HG03045 (cell line): ENCODE results near the gene HDAC4.

Source experiments
- ATAC-seq: cut with Tn5 transposase; IDR thresholded peaks from one replicate; pipeline ENCODE4 v1.9.1; 2021; ENCODE audit warnings: mild to moderate bottlenecking, moderate library complexity; ENCODE audit not compliant: unreplicated experiment

The HDAC4 gene

DNA sequence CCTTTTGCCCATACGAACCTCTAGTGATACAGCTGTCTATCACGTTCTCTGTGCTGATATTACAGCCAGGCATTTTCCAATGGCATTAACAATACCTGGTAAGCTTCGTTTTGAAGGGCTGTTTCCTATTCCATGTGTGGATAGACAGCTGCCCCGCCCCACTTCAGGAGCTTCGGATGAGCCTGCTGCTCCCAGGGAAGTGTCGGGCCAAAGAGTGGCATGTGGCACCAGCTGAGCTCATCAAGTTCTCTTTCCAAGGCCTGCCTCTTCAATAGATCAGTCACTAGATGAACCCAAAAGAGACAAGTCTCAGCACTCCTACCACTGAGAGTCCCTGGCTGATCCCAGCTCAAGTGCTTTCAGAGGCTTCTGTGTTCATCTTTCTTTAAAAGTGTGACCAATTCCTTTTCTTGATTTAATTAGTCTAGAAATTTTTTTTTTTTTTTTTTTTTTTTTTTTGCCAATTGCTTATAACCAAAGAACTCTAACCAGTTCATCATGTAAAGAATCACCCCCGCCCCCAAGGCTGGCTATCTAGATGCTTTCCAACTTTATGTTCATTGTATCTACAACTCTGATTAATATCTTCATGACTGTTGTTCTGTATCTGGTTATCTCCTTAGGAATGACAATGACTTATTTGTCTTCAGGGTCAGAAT is 46.6 kb downstream of the HDAC4 start:
- ATAC-seq = no peak

DNA sequence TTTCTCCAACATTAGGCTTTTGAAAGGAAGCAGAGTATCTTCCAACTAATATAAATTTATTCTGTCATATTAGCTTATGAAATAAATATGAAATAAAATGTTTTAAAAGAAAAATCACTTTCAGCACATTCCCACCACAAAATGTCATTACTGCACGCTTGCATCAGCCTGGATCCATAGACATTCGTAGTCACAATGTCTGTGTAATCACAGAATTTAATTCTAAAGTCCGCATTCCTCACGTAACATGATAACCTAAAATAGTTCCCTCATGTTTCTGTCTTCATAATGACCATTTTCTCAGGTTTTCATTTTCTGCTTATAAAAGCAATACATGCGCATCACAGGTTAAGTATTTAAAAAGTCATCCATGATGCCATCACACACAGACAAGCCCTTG is 47.1 kb downstream of the HDAC4 start:
- ATAC-seq = no peak

DNA sequence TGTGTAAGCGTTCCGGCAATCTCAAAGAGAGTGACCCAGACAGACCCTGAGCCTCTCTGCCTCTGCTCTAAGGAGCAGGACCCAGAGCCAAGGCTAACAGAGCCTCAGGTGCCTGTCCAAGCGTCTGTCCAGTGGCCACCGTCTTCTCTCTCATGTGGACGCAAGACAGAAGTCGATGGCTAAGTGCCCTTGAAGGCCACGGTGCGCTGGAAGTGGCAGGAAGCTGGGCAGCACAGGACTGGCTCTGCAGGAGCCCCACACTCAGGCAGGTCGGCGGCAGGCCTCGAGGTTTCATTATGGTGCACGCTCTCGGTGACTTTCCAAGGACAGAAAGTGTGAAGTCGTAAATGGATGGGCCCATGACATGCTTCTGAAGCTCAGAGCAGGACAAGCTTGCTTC is 49.1 kb downstream of the HDAC4 start:
- no peak for ATAC-seq

- ATAC-seq = no peak
These were observed 51.2 kb downstream of the HDAC4 start for GRCh38 chr2:239349453-239350135.

DNA sequence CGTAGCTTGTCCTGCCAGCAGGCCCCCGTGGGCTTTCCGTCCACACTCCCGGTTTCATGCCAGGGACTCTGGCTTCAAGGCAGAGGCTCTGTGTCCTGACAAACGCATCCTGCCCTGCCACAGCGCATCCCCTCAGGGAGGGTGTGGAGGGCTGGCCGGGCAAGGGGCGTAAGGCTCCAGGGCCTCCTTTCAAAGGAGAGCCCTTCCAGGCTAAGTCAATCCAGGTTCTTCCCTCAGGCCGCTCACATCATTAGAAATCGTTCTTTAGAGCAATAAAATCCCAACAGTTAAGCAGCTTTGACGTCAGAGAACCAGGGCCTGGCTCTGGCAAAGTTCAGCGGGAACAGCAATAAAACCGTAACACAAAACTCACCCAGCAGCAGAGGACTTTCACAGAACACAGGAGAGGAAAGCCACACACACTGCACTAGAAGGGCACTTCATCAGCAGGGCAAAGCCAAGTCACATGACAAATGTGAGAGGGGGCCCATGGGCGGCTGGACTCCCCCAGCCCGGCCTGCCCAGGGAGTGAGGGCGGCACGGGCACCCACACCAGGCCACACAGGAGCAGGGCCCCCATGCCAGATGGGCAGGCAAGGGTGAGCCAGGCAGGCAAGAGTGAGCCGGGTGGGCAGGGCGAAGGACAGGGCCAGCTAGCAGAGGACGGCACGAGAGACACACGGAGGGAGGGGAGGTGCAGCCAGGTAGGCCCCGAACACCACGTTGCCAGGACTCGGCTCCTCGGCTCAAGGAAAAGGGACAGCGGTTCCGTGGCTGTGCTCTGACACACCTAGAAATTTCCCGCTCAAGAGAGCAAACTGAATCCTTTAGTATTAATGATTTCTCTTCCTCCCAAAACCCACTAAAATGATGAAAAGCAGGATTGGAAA is 52.0 kb downstream of the HDAC4 start:
- no peak for ATAC-seq

DNA sequence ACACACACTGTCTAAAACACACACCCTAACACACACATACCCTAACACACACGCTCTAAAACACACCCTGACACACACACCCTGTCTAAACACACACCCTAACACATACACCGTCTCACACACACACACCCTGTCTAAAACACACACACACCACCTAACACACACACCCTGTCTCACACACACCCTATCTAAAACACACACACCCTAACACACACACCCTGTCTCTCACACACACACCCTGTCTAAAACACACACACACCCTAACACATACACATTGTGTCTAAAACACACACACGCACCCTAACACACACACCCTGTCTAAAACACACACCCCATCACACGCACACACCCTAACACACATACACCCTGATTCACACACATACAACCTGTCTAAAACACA is 54.1 kb downstream of the HDAC4 start:
- ATAC-seq = no peak

- no peak for ATAC-seq
These were observed 55.6 kb downstream of the HDAC4 start for GRCh38 chr2:239345251-239345650.

GRCh38 chr2:239344857-239345216 is 56.0 kb downstream of the HDAC4 start:
- ATAC-seq = no peak

DNA sequence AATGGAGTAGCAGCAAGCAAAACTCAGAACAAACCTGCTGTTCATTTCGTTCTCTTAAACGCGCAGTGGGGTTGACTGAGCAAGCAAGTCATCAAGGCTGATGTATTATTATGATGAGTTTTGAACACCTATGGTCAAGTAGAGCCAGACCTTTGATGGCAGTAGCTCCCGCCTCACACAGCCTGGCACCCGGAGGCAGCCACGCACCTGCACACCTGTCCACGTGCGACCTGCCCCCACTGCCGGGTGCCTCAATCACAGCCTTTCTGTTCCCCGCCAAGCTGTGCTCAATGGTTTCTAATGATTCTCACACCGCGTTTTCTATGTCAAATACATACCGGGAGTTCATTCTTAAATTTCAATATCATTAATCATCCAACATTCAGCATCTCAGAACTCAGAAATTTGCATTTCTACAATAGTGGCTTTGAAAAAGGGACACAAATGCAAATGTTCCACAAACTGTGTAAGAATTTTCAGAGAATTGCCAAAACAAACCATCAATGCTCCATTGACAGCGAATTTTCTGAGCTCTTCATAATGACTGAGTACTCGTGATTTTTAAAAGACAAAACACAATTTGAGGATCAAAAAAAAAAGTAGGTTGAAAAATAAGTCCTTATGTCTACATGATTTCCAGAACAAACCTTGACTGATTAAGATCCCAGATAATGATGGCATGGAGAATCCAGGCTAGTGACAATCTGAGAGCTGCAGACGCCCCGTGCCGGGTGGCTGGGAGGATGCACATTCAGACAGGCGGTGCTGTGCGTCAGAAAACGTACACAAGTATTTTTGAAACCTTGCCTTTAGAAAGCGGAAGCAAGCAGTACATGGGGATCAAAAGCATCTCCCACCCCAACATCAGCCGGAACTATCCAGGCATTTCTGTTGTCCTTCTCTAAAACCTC is 56.6 kb downstream of the HDAC4 start:
- ATAC-seq = no peak

DNA sequence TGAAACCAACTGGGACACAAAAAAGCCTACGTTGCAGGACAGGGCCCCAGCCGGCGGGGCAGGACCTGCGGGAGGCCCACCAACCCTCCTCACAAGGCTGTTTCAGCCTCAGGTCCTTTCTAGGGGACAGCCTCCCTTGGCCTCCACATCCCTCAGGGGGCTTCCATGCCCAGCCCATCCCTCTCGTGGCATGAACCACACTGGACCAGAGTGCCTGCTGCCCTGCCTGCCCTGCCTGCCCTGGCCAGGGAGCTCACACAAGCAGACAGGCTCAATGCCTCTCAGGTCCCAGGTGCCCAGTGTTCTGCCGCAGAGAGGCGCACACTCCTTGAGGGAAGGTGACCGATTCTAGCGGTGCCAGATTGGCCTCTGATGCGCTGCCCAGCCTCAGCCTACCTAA is 57.4 kb downstream of the HDAC4 start:
- ATAC-seq = no peak

GRCh38 chr2:239341840-239342239 is 59.0 kb downstream of the HDAC4 start:
- no peak for ATAC-seq

DNA sequence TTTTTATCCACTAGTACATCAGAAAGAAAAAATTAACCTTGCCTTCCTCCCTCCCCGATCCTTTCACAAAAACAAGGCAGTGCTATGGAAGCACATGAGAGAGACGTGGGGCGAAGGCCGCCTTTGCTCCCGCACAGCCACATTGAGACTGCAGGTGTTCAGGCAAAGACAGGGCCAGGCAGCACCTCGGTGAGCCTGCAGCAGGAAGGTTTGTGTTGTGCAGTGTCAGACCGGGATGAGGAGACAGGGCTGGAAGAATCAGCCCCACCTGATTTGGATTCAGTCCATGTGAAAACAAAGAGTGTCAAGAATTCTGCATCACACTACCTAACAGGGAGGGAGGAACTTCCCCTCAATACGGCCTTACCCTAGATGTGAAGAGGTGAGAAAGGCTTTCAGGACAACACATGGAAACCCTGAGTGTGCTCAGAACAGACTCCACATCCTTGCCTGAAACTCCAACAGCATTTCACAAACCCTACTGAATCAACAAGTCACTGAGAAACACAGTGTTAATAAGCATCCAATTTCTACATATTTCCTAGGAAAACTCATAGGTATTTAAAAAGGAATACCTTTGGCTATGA is 59.6 kb downstream of the HDAC4 start:
- no peak for ATAC-seq

- no peak for ATAC-seq
These were observed 60.9 kb downstream of the HDAC4 start for GRCh38 chr2:239339726-239340601.

DNA sequence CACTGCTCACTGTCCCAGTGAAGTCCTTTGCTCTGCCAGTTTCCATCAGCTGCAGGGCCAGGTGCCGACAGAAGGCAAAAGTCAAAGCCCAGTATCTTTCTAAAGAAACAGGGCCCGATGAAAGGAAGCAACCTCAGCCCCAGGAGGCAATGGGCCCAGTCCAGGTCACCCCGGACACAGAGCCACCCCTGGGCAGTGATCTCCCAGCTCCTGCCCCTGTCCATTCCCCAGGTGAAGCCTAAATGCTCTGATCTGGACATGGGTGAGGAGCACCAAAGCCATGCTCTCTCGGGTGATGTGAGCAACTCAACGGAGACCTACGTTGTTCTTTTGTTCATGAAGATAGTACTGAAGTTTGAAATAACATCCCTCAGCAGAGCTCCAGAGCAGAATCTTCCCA is 61.6 kb downstream of the HDAC4 start:
- no peak for ATAC-seq

- ATAC-seq = no peak
These were observed 62.8 kb downstream of the HDAC4 start for GRCh38 chr2:239337877-239338484.

DNA sequence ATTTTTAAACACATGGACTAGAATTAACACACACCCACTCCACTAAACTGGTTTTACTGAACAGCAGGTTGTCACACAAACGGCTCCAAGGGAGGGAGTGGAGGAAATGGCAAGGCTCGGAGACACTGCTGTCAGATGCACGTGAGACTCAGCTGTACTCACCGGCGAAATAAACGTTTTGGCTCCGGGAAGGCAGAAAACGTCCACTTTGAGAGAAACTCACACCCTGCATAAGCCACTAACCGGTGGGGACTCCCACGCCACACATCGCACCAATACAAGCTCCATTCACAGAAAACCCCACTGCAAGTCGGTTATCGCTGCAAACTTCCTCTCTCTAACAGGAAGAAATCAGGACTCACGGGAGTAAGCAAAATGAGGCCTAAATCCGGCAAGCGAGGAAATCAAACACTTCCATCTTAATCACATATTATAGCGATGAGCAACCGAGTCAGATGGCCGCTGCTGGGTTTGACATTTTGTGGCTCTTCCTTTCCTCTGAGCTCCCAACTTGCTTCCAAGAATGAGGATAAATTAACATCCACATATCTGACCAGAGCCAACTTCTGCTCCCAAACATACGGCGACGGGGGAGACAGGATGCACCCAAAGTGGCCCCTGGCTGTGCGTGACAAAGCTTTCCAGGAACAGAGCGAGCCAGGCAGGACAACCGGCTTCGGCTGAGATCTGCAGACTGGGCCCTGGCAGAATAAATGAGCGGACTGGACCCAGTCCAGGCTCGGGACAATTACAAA is 63.5 kb downstream of the HDAC4 start:
- no peak for ATAC-seq

DNA sequence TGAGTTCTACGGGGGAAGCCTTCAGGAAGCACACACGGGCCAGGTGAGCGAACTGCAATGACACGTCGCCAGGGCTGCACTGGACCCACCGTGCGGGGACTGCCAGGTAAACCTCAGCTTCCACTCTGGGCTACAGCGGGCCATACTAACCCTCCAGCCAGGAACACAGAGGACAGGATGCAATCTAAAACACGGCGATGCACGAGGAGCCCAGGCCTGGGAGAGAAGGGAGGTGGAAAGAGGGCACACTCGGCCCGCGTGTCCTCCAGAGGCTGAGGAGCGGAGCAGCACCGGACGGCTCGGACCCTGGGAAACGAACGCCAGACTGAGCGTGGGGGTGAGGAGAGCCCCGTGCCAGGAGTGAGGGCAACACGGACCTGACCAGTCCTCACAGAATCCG is 69.3 kb downstream of the HDAC4 start:
- ATAC-seq = no peak

DNA sequence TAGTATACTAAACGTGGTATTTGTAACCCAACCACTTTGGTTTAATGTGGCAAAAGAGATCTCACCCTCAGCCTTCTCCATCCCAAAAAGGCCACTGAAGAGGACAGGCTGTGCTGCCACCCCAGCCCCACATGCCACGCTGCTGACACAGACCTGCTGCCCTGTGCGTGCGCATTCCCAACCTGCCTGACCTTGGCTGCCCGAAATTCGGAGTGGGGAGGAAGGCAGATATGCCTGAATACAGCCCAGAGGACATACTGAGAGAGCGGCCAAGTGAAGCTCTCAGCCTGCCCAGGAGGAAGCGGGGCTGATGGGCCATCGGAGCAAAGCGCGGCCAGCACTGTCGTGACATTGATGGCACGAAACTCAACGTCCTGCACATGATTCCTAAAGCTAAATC is 70.0 kb downstream of the HDAC4 start:
- no peak for ATAC-seq
